ENCODE results near the gene OR4K2. TPM values are rescaled to one million over a fixed set of nuclear protein-coding genes. Genes with fewer than 3 reads are reported as not detected.
"Not testable (repeated sequence)": the region's sequence is repeated elsewhere in the genome, so short reads cannot be mapped to it uniquely, and the experiment has no call there.

The OR4K2 gene, protein sequence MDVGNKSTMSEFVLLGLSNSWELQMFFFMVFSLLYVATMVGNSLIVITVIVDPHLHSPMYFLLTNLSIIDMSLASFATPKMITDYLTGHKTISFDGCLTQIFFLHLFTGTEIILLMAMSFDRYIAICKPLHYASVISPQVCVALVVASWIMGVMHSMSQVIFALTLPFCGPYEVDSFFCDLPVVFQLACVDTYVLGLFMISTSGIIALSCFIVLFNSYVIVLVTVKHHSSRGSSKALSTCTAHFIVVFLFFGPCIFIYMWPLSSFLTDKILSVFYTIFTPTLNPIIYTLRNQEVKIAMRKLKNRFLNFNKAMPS
- not detected in 2 replicates for total RNA-seq (2014; rRNA removed; shearing (Covaris generic); ENCODE audit: low replicate concordance)

DNA sequence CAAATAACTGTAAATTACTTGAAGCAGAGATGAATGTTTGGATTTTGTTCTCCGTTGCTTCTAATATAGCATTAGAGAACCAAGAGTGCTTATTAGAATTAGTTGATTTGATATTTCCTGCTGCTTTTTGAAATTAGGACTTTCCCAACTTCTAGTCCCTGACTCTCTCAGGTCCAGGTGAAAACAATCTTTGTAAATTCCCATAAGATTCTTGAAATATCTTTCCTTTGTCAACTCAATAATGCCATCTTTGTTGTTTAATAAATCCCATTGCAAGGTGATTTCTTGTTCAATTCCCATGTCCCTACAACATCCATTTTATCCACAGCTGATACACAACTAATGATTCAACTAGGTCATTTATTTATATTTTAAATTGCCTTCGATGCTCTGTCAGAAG lies at the start of gene OR4K2:
OR4K2 (plus strand) TSS at position 301 of the 400 bp plus-strand sequence. CDS start 1,126 bp downstream, outside the sequence.
- no peaks in the 10 kb centered on the region for H3K79me2 ChIP-seq (ENCODE audit: low read length)
- no peak for DNase-seq
- no peak within 1 kb of the TSS for H3K4me3 ChIP-seq (ENCODE audit: low read length)
- H4K20me1 ChIP-seq (ENCODE audit: insufficient read depth, low read depth, low read length), result no peaks in the 10 kb centered on the region
- no peaks in the 10 kb centered on the region for H3K4me1 ChIP-seq (ENCODE audit: low read length)
- H3K9me3 ChIP-seq (ENCODE audit: low read length), result peaks cover 22% of the 10 kb centered on the region
- H3K27me3 ChIP-seq (ENCODE audit: low read length), result no peaks in the 10 kb centered on the region
- no peak within 1 kb of the TSS for H3K9ac ChIP-seq (ENCODE audit: low read length)
- no peak within 1 kb of the TSS for H2AFZ ChIP-seq (ENCODE audit: low read length)
- H3K27ac ChIP-seq (ENCODE audit: low read length), result no peak within 1 kb of the TSS
- no peak within 1 kb of the TSS for H3K4me2 ChIP-seq (ENCODE audit: low read depth, low read length, poor library complexity, severe bottlenecking)
- H3K36me3 ChIP-seq (ENCODE audit: insufficient read depth, low read length), result no peaks in the 10 kb centered on the region
- H3K9me2 ChIP-seq (replicated peaks; ENCODE audit: insufficient read depth, low read length), result no peaks in the 10 kb centered on the region

DNA sequence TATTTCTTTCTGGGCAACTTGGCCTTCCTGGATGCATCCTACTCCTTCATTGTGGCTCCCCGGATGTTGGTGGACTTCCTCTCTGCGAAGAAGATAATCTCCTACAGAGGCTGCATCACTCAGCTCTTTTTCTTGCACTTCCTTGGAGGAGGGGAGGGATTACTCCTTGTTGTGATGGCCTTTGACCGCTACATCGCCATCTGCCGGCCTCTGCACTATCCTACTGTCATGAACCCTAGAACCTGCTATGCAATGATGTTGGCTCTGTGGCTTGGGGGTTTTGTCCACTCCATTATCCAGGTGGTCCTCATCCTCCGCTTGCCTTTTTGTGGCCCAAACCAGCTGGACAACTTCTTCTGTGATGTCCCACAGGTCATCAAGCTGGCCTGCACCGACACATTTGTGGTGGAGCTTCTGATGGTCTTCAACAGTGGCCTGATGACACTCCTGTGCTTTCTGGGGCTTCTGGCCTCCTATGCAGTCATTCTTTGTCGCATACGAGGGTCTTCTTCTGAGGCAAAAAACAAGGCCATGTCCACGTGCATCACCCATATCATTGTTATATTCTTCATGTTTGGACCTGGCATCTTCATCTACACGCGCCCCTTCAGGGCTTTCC lies 47.2 kb upstream of the OR4K2 start:
- H3K36me3 ChIP-seq (ENCODE audit: insufficient read depth, low read length); H3K27me3 ChIP-seq (ENCODE audit: low read length); H3K4me1 ChIP-seq (ENCODE audit: low read length); H2AFZ ChIP-seq (ENCODE audit: low read length); DNase-seq; H3K9ac ChIP-seq (ENCODE audit: low read length); H3K27ac ChIP-seq (ENCODE audit: low read length); H3K9me2 ChIP-seq (replicated peaks; ENCODE audit: insufficient read depth, low read length); H3K79me2 ChIP-seq (ENCODE audit: low read length); H3K4me2 ChIP-seq (ENCODE audit: low read depth, low read length, poor library complexity, severe bottlenecking); H4K20me1 ChIP-seq (ENCODE audit: insufficient read depth, low read depth, low read length); H3K4me3 ChIP-seq (ENCODE audit: low read length): not testable (repeated sequence)
- H3K9me3 ChIP-seq (ENCODE audit: low read length), result peaks cover 43% of the 10 kb centered on the region

DNA sequence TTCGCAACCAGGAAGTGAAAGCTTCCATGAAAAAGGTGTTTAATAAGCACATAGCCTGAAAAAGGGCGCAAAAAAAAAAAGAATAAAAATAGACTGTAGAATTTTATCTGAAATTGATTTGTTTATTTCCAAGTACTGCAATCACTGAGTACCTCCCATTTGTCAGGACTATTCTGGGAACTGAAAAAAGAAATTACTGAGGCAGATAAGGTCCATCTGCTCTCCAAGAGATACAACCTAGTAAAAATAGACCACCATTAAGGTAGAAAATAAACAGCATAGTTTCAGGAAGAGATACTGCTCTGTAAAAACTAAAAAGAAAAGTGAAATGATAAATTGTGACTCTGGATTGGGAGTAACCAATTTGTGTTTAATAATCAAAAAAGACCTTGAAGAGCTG lies 46.6 kb upstream of the OR4K2 start:
- no peaks in the 10 kb centered on the region for H3K27me3 ChIP-seq (ENCODE audit: low read length)
- H3K9me2 ChIP-seq (replicated peaks; ENCODE audit: insufficient read depth, low read length), result no peaks in the 10 kb centered on the region
- no peaks in the 10 kb centered on the region for H4K20me1 ChIP-seq (ENCODE audit: insufficient read depth, low read depth, low read length)
- no peaks in the 10 kb centered on the region for H3K79me2 ChIP-seq (ENCODE audit: low read length)
- no peak for DNase-seq
- H3K27ac ChIP-seq (ENCODE audit: low read length), result no peak overlapping the region
- H3K9ac ChIP-seq (ENCODE audit: low read length), result no peak overlapping the region
- H3K9me3 ChIP-seq (ENCODE audit: low read length), result peaks cover 41% of the 10 kb centered on the region
- H3K4me2 ChIP-seq (ENCODE audit: low read depth, low read length, poor library complexity, severe bottlenecking), result no peak overlapping the region
- H3K36me3 ChIP-seq (ENCODE audit: insufficient read depth, low read length), result no peaks in the 10 kb centered on the region
- H3K4me3 ChIP-seq (ENCODE audit: low read length), result no peak overlapping the region
- no peak overlapping the region for H2AFZ ChIP-seq (ENCODE audit: low read length)
- no peaks in the 10 kb centered on the region for H3K4me1 ChIP-seq (ENCODE audit: low read length)

DNA sequence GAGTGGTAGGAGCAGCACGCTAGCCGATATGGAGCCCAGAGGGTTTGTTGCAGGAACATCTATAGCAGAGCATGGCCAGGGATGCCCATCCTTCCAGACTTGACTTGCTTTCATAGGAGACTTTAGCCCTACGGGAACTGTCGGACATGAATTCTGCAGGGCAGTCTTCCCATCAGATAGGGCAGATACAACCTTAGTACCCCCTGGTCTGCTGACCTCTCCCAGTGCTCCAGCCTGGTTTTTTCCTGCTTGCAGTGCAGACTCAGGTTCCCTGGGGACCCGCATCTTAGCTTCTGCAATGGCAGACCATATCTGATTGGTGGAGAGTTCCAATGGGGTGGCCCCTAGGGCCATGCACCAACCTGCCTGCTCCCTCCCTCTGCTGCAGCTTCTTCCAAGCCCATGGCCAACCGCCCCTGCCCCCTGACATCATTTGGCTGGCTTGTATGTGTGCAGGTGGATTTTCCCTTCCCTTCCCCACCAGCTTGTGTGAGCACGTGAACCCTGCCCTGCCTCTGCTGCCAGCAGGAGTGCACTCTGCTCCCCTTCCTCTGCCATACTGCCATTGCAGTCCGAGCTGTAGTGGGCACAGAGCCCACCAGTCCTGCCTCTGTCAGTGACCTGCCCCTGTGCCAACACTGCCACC lies 40.6 kb upstream of the OR4K2 start:
- not testable (repeated sequence) for H3K4me1 ChIP-seq (ENCODE audit: low read length); H3K27me3 ChIP-seq (ENCODE audit: low read length); DNase-seq; H3K9ac ChIP-seq (ENCODE audit: low read length); H3K9me2 ChIP-seq (replicated peaks; ENCODE audit: insufficient read depth, low read length); H2AFZ ChIP-seq (ENCODE audit: low read length); H3K36me3 ChIP-seq (ENCODE audit: insufficient read depth, low read length); H3K79me2 ChIP-seq (ENCODE audit: low read length); H3K4me2 ChIP-seq (ENCODE audit: low read depth, low read length, poor library complexity, severe bottlenecking); H4K20me1 ChIP-seq (ENCODE audit: insufficient read depth, low read depth, low read length); H3K4me3 ChIP-seq (ENCODE audit: low read length); H3K27ac ChIP-seq (ENCODE audit: low read length)
- peaks cover 75% of the 10 kb centered on the region for H3K9me3 ChIP-seq (ENCODE audit: low read length)

DNA sequence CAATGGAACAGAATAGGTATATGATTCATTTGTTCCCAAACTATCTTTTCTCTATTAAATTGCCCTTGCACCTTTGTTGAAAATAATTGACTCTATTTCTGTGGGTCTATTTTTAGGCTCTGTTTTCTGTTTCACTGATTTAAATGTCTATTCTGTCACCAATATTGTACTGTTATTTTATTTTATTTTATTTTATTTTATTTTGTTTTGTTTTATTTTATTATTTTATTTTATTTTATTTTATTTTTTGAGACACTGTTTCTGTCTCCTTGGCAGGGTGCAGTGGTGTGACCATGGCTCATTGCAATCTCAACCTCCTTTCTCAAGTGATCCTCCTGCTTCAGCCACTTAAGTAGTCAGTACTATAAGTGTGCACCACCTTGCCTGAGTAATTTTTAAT lies 36.5 kb upstream of the OR4K2 start:
- no peak for DNase-seq
- Histone ChIP-seq H2AFZ (ENCODE audit: low read length) (no peak overlapping the region), H3K4me2 (ENCODE audit: low read depth, low read length, poor library complexity, severe bottlenecking) (no peak overlapping the region), H3K79me2 (ENCODE audit: low read length) (no peaks in the 10 kb centered on the region), H3K27ac (ENCODE audit: low read length) (no peak overlapping the region), H3K9me2 (replicated peaks; ENCODE audit: insufficient read depth, low read length) (no peaks in the 10 kb centered on the region), H3K9me3 (ENCODE audit: low read length) (peaks cover 72% of the 10 kb centered on the region), H3K4me3 (ENCODE audit: low read length) (no peak overlapping the region), H3K4me1 (ENCODE audit: low read length) (no peaks in the 10 kb centered on the region), H3K36me3 (ENCODE audit: insufficient read depth, low read length) (no peaks in the 10 kb centered on the region), H4K20me1 (ENCODE audit: insufficient read depth, low read depth, low read length) (no peaks in the 10 kb centered on the region), H3K27me3 (ENCODE audit: low read length) (no peaks in the 10 kb centered on the region), H3K9ac (ENCODE audit: low read length) (no peak overlapping the region)

DNA sequence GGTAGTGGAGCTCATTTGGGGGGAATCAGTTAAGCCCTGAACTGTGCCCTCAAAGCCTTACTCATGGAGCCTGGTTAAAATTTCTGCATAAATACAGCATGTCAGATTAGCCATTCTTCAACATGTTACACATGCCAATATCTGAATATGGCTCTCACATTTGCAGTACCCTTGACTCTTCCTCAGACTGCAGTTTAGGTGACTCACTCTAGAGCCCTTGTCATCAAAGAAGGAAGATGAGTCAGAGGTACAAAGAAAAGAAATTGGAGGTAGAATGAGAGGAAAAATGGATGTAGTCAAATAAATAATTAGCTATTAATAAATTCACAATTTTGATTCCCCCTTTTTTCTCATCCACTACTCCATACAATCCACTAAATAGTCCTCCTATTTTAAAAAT lies 23.6 kb upstream of the OR4K2 start:
- no peak overlapping the region for H2AFZ ChIP-seq (ENCODE audit: low read length)
- H4K20me1 ChIP-seq (ENCODE audit: insufficient read depth, low read depth, low read length), result no peaks in the 10 kb centered on the region
- no peak for DNase-seq
- no peak overlapping the region for H3K9ac ChIP-seq (ENCODE audit: low read length)
- no peaks in the 10 kb centered on the region for H3K9me2 ChIP-seq (replicated peaks; ENCODE audit: insufficient read depth, low read length)
- peaks cover 23% of the 10 kb centered on the region for H3K9me3 ChIP-seq (ENCODE audit: low read length)
- no peak overlapping the region for H3K27ac ChIP-seq (ENCODE audit: low read length)
- H3K4me1 ChIP-seq (ENCODE audit: low read length), result no peaks in the 10 kb centered on the region
- no peak overlapping the region for H3K4me2 ChIP-seq (ENCODE audit: low read depth, low read length, poor library complexity, severe bottlenecking)
- no peaks in the 10 kb centered on the region for H3K27me3 ChIP-seq (ENCODE audit: low read length)
- H3K79me2 ChIP-seq (ENCODE audit: low read length), result no peaks in the 10 kb centered on the region
- no peak overlapping the region for H3K4me3 ChIP-seq (ENCODE audit: low read length)
- no peaks in the 10 kb centered on the region for H3K36me3 ChIP-seq (ENCODE audit: insufficient read depth, low read length)

DNA sequence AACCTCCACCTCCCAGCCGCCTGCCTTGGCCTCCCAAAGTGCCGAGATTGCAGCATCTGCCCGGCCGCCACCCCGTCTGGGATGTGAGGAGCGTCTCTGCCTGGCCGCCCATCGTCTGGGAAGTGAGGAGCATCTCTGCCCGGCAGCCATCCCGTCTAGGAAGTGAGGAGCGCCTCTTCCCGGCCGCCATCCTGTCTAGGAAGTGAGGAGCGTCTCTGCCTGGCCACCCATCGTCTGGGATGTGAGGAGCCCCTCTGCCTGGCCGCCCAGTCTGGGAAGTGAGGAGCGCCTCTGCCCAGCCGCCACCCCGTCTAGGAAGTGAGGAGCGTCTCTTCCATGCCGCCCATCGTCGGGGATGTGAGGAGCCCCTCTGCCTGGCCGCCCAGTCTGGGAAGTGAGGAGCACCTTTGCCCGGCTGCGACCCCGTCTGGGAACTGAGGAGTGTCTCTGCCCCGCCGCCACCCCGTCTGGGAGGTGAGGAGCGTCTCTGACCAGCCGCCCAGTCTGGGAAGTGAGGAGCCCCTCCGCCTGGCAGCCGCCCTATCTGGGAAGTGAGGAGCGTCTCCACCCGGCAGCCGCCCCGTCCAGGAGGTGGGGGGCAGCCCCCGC lies 8.8 kb upstream of the OR4K2 start:
- not testable (repeated sequence) for H4K20me1 ChIP-seq (ENCODE audit: insufficient read depth, low read depth, low read length); H3K4me1 ChIP-seq (ENCODE audit: low read length); H3K79me2 ChIP-seq (ENCODE audit: low read length); H3K36me3 ChIP-seq (ENCODE audit: insufficient read depth, low read length); H3K27me3 ChIP-seq (ENCODE audit: low read length); H2AFZ ChIP-seq (ENCODE audit: low read length); H3K27ac ChIP-seq (ENCODE audit: low read length); DNase-seq; H3K4me2 ChIP-seq (ENCODE audit: low read depth, low read length, poor library complexity, severe bottlenecking); H3K9ac ChIP-seq (ENCODE audit: low read length); H3K9me2 ChIP-seq (replicated peaks; ENCODE audit: insufficient read depth, low read length); H3K4me3 ChIP-seq (ENCODE audit: low read length)
- H3K9me3 ChIP-seq (ENCODE audit: low read length), result peaks cover 34% of the 10 kb centered on the region

DNA sequence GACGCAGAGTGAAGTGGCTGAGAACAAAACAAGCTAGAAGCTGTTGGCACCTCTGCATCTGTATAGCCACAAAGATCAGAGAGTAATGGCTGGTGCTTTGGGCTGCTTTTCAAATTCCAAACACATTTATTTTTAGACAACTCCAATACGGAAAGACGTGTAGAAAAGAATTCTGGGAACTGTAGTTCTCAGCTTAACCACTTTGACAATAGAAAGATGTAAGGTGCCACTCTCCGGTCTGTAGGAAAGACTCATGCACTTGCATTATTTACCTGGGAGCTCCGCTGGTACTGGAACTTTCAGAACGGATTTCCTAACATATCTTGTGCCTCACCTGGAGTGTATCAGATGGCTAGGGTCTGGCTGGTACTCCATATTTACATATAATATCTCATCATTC lies 1.8 kb upstream of the OR4K2 start:
- Histone ChIP-seq H3K27me3 (ENCODE audit: low read length) (no peaks in the 10 kb centered on the region), H3K4me3 (ENCODE audit: low read length) (no peak overlapping the region), H3K27ac (ENCODE audit: low read length) (no peak overlapping the region), H3K36me3 (ENCODE audit: insufficient read depth, low read length) (no peaks in the 10 kb centered on the region), H3K79me2 (ENCODE audit: low read length) (no peaks in the 10 kb centered on the region), H4K20me1 (ENCODE audit: insufficient read depth, low read depth, low read length) (no peaks in the 10 kb centered on the region), H3K9me3 (ENCODE audit: low read length) (peaks cover 28% of the 10 kb centered on the region), H3K4me1 (ENCODE audit: low read length) (no peaks in the 10 kb centered on the region), H3K9ac (ENCODE audit: low read length) (no peak overlapping the region), H2AFZ (ENCODE audit: low read length) (no peak overlapping the region), H3K4me2 (ENCODE audit: low read depth, low read length, poor library complexity, severe bottlenecking) (no peak overlapping the region), H3K9me2 (replicated peaks; ENCODE audit: insufficient read depth, low read length) (no peaks in the 10 kb centered on the region)
- DNase-seq, result no peak
